GM21717 (cell line): ENCODE measurements around the gene UBA7.
"Not testable (repeated sequence)": the region's sequence is repeated elsewhere in the genome, so short reads cannot be mapped to it uniquely, and the experiment has no call there.

Experiments
- ATAC-seq: cut with Tn5 transposase; IDR thresholded peaks from one replicate; pipeline ENCODE4 v1.9.1; 2021; ENCODE audit warnings: mild to moderate bottlenecking, moderate library complexity; ENCODE audit not compliant: unreplicated experiment

UBA7 gene

GRCh38 chr3:49813497-49814174 lies at the start of gene UBA7:
Gene UBA7, minus strand, starts transcription at chr3:49813953. Its CDS starts 166 bp downstream, at chr3:49813787.
- no peak for ATAC-seq

GRCh38 chr3:49859576-49860305 lies 46.0 kb upstream of the UBA7 start:
- ATAC-seq = no peak

- peak; percentile 88 for ATAC-seq
Measured at GRCh38 chr3:49856181-49857005, 42.6 kb upstream of the UBA7 start, which contains the start of gene TRAIP. Gene TRAIP, minus strand, starts transcription at chr3:49856564. Its CDS starts 111 bp downstream, at chr3:49856453.

GRCh38 chr3:49855662-49856061 lies 41.9 kb upstream of the UBA7 start:
- ATAC-seq = no peak

GRCh38 chr3:49845694-49846093 lies 31.9 kb upstream of the UBA7 start:
- ATAC-seq = no peak

- no peak for ATAC-seq
Measured at GRCh38 chr3:49844464-49845183, 30.9 kb upstream of the UBA7 start.

- ATAC-seq = no peak
Measured at GRCh38 chr3:49842843-49843517, 29.2 kb upstream of the UBA7 start.

- no peak for ATAC-seq
Measured at GRCh38 chr3:49841806-49842205, 28.1 kb upstream of the UBA7 start.

- ATAC-seq = no peak
Measured at GRCh38 chr3:49841126-49841696, 27.5 kb upstream of the UBA7 start.

GRCh38 chr3:49840388-49840787 lies 26.6 kb upstream of the UBA7 start:
- no peak for ATAC-seq

- no peak for ATAC-seq
Measured at GRCh38 chr3:49839193-49839809, 25.5 kb upstream of the UBA7 start.

GRCh38 chr3:49831341-49831740 lies 17.6 kb upstream of the UBA7 start:
- no peak for ATAC-seq

GRCh38 chr3:49826016-49826415 lies 12.3 kb upstream of the UBA7 start:
- ATAC-seq = no peak

- ATAC-seq = not testable (repeated sequence)
Measured at GRCh38 chr3:49823131-49823530, 9.4 kb upstream of the UBA7 start.

- no peak for ATAC-seq
Measured at GRCh38 chr3:49812916-49813496, 747 bp downstream of the UBA7 start.

- no peak for ATAC-seq
Measured at GRCh38 chr3:49807431-49808114, 6.2 kb downstream of the UBA7 start.

- ATAC-seq = no peak
Measured at GRCh38 chr3:49806850-49807249, 6.9 kb downstream of the UBA7 start.

GRCh38 chr3:49805897-49806701 lies 7.7 kb downstream of the UBA7 start:
- no peak for ATAC-seq
